ENCODE results near the gene BTBD8. TPM values are rescaled to one million over a fixed set of nuclear protein-coding genes. Genes with fewer than 3 reads are reported as not detected.

The BTBD8 gene
- polyA plus RNA-seq, 1 donor from 2014 or later = 38.6 TPM

- Histone ChIP-seq H3K4me2 (ENCODE audit: low read length) (no peak overlapping the region), H4K20me1 (ENCODE audit: insufficient read depth) (no peaks in the 10 kb centered on the region), H3K9me2 (ENCODE audit: insufficient read depth, low read length) (no peaks in the 10 kb centered on the region), H2AFZ (ENCODE audit: low read depth, low read length) (no peak overlapping the region), H3F3A (ENCODE audit: insufficient read depth, low read length, poor library complexity, severe bottlenecking) (no peaks in the 10 kb centered on the region), H3K9me3 (ENCODE audit: low read length) (no peaks in the 10 kb centered on the region), H3K36me3 (ENCODE audit: insufficient read depth, low read length) (no peaks in the 10 kb centered on the region), H3K4me3 (ENCODE audit: low read length) (no peak overlapping the region), H3K27ac (ENCODE audit: low read length) (no peak overlapping the region), H3K9ac (ENCODE audit: low read length) (no peak overlapping the region), H3K27me3 (ENCODE audit: insufficient read depth, low read depth, low read length) (no peaks in the 10 kb centered on the region), H3K79me2 (replicated peaks; ENCODE audit: insufficient read depth, low read length) (no peaks in the 10 kb centered on the region)
- no peak for TF ChIP-seq POLR2AphosphoS5 (IDR thresholded peaks at IDR 0.05)
- no peak for TF ChIP-seq RAD21 (conservative IDR thresholded peaks at IDR 0.05)
- no peak for TF ChIP-seq EZH2 (IDR thresholded peaks at IDR 0.05; ENCODE audit: borderline replicate concordance, insufficient read depth, low read length, poor library complexity, severe bottlenecking)
- TF ChIP-seq SMC3 (conservative IDR thresholded peaks at IDR 0.05; ENCODE audit: poor library complexity) = no peak
- no peak for TF ChIP-seq MXI1 (conservative IDR thresholded peaks at IDR 0.05; ENCODE audit: poor library complexity, severe bottlenecking)
- TF ChIP-seq EP300 (conservative IDR thresholded peaks at IDR 0.05; ENCODE audit: poor library complexity, severe bottlenecking) = no peak
- no peak for TF ChIP-seq CTCF (IDR thresholded peaks at IDR 0.05; ENCODE audit: poor library complexity, severe bottlenecking)
- TF ChIP-seq REST (IDR thresholded peaks at IDR 0.05; ENCODE audit: borderline replicate concordance) = no peak
- no peak for TF ChIP-seq TAF1 (IDR thresholded peaks at IDR 0.05; ENCODE audit: low read depth)
Measured at GRCh38 chr1:92126088-92126487, 45.9 kb downstream of the BTBD8 start.

- Histone ChIP-seq H3K36me3 (ENCODE audit: insufficient read depth, low read length) (no peaks in the 10 kb centered on the region), H3K27ac (ENCODE audit: low read length) (no peak overlapping the region), H2AFZ (ENCODE audit: low read depth, low read length) (no peak overlapping the region), H4K20me1 (ENCODE audit: insufficient read depth) (no peaks in the 10 kb centered on the region), H3K4me2 (ENCODE audit: low read length) (no peak overlapping the region), H3K27me3 (ENCODE audit: insufficient read depth, low read depth, low read length) (no peaks in the 10 kb centered on the region), H3F3A (ENCODE audit: insufficient read depth, low read length, poor library complexity, severe bottlenecking) (no peaks in the 10 kb centered on the region), H3K4me3 (ENCODE audit: low read length) (no peak overlapping the region), H3K9me2 (ENCODE audit: insufficient read depth, low read length) (no peaks in the 10 kb centered on the region), H3K9me3 (ENCODE audit: low read length) (no peaks in the 10 kb centered on the region), H3K9ac (ENCODE audit: low read length) (no peak overlapping the region), H3K79me2 (replicated peaks; ENCODE audit: insufficient read depth, low read length) (no peaks in the 10 kb centered on the region)
- TF ChIP-seq SMC3 (conservative IDR thresholded peaks at IDR 0.05; ENCODE audit: poor library complexity) (no peak), REST (IDR thresholded peaks at IDR 0.05; ENCODE audit: borderline replicate concordance) (no peak), MXI1 (conservative IDR thresholded peaks at IDR 0.05; ENCODE audit: poor library complexity, severe bottlenecking) (no peak)
Measured at GRCh38 chr1:92134331-92134730, 54.2 kb downstream of the BTBD8 start.

Data from neural cell (in vitro differentiated cells).